T47D (cell line): ENCODE data around the gene INPP5J.
A peak's percentile ranks its signal among the peaks of the same experiment; 100 is the strongest.
"Not testable (repeated sequence)": the region's sequence is repeated elsewhere in the genome, so short reads cannot be mapped to it uniquely, and the experiment has no call there.

ENCODE experiments used
- DNase-seq, 2 experiments: peaks; one replicate each; pipeline versions ENCODE4 v3.0.0 to v3.0.0-alpha.2; 2011 to 2012; ENCODE audit warnings: low read depth in 1 of 2, low spot score in 1 of 2
- JUND ChIP-seq: IDR thresholded peaks from 2 replicates; pipeline ENCODE4 v1.6.1; 2012; ENCODE audit warnings: low read depth
- in situ Hi-C: cut with HindIII; loops from 2 replicates; pipeline ENCODE4 v1.10.0; 2016; ENCODE audit warnings: low sequenced_read_pairs, low pct_unique_long_range_greater_than_20kb

The INPP5J gene

GRCh38 chr22:31099841-31100761 lies 22.7 kb upstream of the INPP5J start:
- TF ChIP-seq JUND, result no peak
- DNase-seq, result no peak
- in situ Hi-C loops, result no loop called here

GRCh38 chr22:31100762-31101525 lies 21.8 kb upstream of the INPP5J start:
- no peak for DNase-seq
- TF ChIP-seq JUND, result no peak
- in situ Hi-C loops, result no loop called here

- in situ Hi-C loops, result no loop called here
- no peak for DNase-seq
- TF ChIP-seq JUND, result no peak
Measured at GRCh38 chr22:31102441-31103081, 20.2 kb upstream of the INPP5J start.

GRCh38 chr22:31103111-31103510 lies 19.7 kb upstream of the INPP5J start:
- no peak for TF ChIP-seq JUND
- in situ Hi-C loops, result no loop called here
- no peak for DNase-seq

DNA sequence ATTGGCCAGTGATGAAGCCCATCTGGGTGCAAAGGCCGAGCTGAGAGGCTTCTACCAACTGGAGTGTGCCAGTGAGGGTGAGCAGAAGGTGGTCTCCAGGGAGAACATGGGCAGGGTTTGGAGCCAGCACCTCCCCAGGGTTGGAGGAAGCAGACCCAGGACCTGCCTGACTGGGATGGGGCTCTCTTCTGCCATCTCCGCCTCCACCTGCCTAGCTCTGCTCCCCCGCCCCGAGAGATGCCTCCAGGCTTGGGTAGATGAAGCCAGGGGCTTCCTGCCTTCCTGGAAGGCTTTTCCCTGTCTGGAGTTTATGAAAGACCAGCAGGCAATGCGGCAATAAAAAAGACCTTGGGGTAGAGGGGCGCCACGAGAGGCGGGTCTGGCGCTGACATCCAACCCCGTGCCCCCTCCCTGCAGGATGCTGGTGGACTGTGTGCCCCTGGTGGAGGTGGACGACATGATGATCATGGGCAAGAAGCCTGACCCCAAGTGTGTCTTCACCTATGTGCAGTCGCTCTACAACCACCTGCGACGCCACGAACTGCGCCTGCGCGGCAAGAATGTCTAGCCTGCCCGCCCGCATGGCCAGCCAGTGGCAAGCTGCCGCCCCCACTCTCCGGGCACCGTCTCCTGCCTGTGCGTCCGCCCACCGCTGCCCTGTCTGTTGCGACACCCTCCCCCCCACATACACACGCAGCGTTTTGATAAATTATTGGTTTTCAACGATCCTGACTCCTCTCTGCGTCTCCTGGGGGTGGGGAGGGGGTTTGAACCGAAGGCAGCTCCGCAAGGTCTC lies 18.7 kb upstream of the INPP5J start:
- DNase-seq, result no peak
- in situ Hi-C loops, result no loop called here
- TF ChIP-seq JUND, result no peak

DNA sequence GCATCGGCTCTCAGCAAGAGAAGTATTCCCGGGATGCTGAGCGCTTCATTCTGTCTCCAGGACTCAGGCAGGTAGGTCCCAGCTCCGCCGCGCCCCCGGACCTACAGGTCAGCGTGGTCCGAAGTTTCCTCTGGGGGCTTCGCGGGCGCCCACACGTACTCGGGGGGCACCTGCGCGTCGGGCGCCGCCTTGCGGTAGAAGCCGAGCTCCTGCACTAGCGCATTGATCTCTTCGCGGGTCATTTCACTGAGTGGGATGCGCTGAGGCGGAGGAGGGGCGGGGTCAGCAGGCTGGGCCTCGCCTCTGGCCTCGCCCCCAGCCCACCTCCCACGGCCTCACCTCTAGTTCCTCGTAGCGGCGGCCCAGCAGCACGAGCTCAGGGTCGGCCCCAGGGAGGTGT lies 17.9 kb upstream of the INPP5J start:
- no peak for TF ChIP-seq JUND
- in situ Hi-C loops, result no loop called here
- no peak for DNase-seq

- TF ChIP-seq JUND, result no peak
- no peak for DNase-seq
- in situ Hi-C loops, result no loop called here
Measured at GRCh38 chr22:31105282-31105929, 17.4 kb upstream of the INPP5J start.

DNA sequence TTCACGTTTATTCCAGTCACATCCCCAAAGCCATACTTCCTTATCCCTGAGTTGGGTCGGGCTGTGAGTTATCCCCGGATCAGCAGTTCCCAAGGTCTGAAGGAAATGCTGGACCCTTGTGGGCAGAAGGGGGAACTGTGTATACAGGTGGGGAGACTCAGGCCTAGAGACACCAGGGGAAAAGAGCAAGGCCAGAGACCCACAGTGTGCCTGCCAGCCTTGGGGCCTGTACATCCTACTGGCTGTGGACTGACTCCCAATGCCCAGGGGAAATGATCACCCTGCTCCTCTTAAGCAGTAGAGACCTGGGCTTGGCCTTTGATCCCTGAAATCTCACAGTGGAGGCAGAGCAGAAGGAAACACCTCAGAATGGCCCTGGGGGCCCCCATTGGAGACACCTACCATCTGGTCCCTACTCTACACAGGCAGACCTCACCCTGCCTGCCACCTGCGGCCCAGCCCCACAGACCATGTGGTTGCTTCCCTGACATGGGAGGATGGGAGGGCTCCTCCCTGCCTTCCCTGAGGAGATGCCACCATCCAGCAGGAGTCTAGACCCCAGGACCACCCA lies 16.7 kb upstream of the INPP5J start:
- no peak for TF ChIP-seq JUND
- in situ Hi-C loops, result no loop called here
- no peak for DNase-seq

DNA sequence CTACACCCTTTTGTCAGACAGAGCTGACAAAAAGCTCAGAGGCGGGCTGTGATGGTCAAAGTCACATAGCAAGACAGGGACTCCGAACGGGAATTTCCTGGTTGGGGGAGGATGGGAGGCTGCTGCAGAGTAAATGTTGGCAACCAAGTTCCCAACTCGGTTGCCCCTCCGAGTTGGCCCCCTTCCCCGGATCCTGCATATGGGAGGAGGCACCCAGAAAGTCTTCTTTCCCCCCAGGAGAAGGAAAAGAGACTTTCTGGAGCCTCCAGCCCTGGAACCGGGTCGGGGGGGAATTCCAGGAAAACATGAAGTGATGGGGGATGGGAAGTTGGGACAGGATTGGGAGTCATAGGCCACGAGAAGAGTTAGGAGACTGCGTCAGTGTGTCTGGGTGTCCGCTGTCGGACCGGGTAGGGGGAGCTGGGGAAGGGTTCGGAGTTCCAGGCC lies 16.0 kb upstream of the INPP5J start:
- DNase-seq, result peak in 1 of 2 experiments; percentile 38
- no peak for TF ChIP-seq JUND
- in situ Hi-C loops, result no loop called here

- DNase-seq, result peak; percentile 82 to 98
- in situ Hi-C loops, result no loop called here
- no peak for TF ChIP-seq JUND
Measured at GRCh38 chr22:31107178-31107893, 15.4 kb upstream of the INPP5J start, which contains the start of gene SELENOM. Gene SELENOM (minus strand): TSS chr22:31107568. CDS start chr22:31107505, 63 bp downstream.

GRCh38 chr22:31107894-31108218 lies 14.9 kb upstream of the INPP5J start:
- no peak for DNase-seq
- in situ Hi-C loops, result no loop called here
- no peak for TF ChIP-seq JUND

- in situ Hi-C loops, DNase-seq: not testable (repeated sequence)
Measured at GRCh38 chr22:31112547-31113091, 10.1 kb upstream of the INPP5J start.
